Testis (tissue), 2 donors: ENCODE data around the gene GPC3.

Experiments
- CTCF ChIP-seq, 3 experiments: fragments of 450-650 bp in 2 of 3; fragments of 200-600 bp in 1 of 3; sonication (generic) in 1 of 3; IDR thresholded peaks; one replicate each; pipeline ENCODE4 v1.5.1; 2016 to 2019; ENCODE audit warnings: antibody characterized with exemption in 3 of 3, mild to moderate bottlenecking in 2 of 3, moderate library complexity in 1 of 3
- POLR2A ChIP-seq: fragments of 450-650 bp; IDR thresholded peaks from one replicate; pipeline ENCODE4 v1.6.1; 2017; ENCODE audit warnings: antibody characterized with exemption, mild to moderate bottlenecking, moderate library complexity

GRCh38 chrX:133794126-133794525 is 191.3 kb downstream of the GPC3 start:
- no peak for TF ChIP-seq CTCF (IDR thresholded peaks at IDR 0.05)
- TF ChIP-seq POLR2A, result no peak
